Stimulated activated CD8-positive, alpha-beta memory T cell treated with anti-CD3 and anti-CD28 coated beads, Interleukin-12 subunit alpha, Interleukin-12 subunit beta, amount 100 ng/mL, for 4 hours (primary cell): ENCODE results near the gene LSAMP.

Experiments used
- DNase-seq: peaks from one replicate; pipeline ENCODE4 v3.0.0-alpha.2; 2020; ENCODE audit warnings: low read depth

The LSAMP gene

DNA sequence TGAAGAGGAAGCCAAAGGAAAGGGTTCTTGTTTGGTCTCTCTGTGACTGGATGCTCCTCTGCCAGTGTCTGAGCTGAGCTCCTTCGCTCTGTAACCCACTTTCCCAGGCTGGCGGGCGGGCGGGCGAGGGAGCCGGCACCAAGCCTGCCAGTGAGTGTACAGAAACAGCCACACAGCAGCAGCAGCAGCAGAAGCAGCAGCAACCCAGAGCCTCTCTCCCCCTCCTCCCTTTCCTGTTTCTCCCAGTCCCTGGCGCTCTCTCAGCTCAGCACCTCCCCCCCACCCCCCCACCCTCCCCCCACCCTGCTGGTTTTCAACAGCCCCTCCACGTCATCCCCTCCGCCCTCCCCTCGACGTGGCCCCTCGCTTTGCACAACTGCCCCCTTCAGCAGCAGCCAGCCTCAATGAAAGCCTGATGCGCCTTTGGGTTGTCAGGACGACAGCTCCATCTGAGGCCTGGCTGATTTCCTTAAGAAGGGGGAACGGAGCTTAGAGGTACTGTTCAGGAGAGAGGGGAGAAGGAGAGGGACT lies at the start of gene LSAMP:
LSAMP (minus strand) TSS at position 177 of the 531 bp plus-strand sequence.
- no peak for DNase-seq

DNA sequence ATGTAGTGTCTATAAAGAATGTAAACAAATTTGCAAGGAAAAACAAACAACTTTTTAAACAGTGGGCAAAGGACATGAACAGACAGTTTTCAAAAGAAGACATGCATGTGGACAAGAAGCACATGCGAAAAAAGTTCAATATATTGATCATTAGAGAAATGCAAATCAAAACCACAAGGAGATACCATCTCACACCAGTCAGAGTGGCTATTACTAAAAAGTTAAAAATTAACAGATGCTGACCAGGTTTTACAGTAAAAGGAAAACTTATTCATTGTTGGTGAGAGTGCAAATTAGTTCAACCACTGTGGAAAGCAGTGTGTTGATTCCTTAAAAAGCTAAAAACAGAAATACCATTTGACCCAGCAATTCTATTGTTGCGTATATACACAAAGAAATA lies 47.1 kb upstream of the LSAMP start:
- DNase-seq: no peak

DNA sequence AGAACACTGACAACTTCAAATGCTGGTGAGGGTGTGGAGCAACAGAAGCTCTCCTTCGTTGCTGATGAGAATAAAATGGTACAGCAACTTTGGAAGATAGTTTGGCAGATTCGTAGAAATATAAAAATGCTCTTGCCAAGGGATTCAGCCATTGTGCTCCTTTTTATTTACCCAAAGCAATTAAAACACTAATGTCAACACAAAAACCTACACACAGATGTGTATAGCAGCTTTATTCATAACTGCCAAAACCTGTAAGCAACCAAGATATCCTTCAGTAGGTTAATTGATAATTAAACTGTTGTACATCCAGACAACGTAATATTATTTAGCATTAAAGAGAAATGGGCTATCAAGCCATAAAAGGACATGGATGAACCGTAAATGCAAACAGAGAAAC lies 37.8 kb upstream of the LSAMP start:
- DNase-seq: no peak

DNA sequence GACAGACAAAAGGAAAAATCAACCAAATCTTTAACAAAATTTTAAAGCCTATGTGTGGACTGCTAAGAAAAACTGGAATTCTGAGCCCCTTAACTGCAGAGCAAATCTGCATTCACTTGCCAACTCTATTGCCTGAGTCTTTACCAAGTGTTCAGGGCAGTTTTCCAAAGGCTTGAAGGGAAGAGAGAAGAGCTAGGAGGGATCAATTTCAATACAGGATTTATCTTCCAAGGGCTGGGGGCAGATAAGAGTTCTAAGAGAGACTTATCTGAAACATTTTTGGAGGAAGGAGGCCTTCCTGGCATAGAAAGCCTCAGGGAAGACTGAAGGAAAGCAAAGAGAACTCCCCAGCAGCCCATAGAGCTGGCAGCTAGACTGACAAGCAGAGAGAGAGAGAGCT lies 31.4 kb upstream of the LSAMP start:
- DNase-seq: no peak

DNA sequence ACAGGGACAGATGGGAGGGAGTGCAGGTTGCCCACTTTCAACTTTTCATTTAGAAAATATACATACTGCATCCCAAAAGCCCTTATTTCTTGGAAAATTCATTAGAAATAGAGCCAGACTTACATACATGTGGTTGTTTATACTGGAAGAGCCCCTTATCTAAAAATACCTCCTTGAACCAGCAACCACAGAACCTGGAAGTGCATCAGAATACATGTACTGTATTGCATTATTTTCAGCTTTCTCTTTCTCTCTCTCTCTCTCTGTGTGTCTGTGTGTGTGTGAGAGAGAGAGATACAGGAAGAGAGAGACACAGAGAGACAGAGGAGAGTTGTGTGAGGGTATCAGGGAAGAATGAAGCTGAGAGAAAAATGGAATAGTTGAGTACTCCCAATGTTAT lies 29.5 kb upstream of the LSAMP start:
- no peak for DNase-seq

DNA sequence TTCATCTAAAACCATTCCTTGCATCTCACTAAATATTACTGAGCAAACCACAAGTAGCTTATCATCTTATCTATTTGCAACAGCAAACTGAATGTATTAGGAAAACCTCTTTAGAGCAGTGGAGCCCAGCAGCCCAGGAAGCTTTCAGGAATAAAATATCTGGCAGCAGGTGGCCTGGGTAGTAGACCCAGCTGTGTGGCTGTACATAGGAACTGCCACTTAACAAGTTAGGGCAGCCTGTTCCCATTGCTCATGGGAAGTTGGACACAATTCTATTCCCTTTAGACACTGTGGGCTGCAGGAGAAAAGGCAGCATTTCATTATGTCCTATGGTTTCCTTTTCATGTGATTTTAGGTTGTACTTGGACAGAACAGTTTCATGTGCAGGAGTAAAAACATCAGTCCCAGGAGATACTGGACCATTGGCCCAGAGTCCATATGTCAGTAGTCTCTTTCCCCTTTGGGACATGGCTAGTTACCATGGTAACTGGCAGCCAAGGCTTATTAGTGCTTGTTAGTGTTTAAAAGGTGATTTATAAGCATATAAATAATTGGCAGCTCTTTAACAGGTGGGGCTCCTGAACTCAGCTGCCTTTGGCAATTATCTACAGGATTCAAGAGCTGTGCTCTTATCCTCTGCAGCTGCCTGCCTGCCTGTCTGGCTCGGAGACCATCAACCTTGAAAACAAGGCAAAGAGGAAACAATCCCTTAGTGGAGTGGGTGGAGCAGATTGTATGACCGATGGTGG lies 28.9 kb upstream of the LSAMP start:
- no peak for DNase-seq

DNA sequence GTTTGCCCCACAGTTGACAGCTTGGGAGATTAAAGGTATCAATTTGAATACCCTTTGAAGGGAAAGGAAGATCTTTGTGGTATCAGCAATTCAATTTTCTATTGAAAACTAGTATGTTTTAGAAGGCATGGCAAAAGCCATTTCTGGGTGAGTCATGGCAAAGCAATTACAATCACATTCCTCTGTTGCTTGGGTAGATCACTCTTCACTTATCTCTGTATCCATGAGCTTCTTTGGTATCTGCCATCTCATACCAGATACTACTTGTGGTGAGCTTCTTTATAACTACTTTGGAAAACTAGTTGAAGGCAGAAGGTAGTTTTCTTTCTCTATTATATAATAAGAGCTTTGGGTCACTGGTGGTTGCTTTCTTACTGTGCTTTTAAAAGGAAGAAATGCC lies 28.3 kb upstream of the LSAMP start:
- DNase-seq: no peak

DNA sequence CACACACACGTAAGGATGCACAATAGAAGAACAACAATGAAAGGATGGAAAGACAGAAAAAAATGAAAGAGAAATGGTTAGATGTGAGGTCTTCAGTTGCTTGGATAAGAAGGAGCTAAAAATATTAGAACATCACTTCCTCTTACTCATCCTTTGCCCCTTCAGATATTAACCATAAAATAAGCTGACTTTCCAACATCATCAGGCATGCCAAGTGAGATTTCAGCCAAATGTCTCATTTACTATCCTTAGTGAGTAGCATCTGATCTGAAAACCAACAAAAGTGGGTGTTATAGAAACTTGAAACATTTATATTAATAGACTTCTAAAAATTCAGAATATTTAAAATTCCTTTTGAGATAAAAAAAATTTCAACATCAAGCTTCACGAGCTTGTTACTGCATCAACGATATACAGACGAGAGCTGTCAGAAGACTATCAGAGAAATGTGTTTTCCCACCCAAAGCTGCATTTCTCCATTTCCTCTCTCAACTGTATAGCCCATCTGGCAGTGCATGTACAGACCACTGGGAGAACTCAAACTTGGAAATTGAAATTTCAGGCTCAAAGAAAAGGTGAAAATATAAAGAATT lies 25.4 kb upstream of the LSAMP start:
- DNase-seq: no peak

DNA sequence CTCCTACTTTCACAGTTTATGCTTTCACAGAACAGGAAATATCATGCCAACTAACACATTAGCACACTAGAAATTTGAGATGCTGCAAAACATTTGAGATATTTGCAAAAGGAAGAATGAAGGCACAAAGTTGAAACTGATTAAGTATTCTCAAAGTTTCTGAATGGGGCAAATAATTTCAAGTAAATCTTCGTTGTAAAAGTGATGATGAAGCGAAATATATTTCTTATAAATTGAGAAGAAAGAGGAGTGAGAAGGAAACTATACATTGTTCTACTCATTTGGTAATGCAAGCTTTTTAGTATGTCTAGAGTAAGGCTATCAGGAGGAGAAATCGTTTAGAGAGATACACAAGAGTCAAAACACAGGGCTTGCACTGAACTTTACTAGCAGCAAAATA lies 24.3 kb upstream of the LSAMP start:
- DNase-seq: no peak

DNA sequence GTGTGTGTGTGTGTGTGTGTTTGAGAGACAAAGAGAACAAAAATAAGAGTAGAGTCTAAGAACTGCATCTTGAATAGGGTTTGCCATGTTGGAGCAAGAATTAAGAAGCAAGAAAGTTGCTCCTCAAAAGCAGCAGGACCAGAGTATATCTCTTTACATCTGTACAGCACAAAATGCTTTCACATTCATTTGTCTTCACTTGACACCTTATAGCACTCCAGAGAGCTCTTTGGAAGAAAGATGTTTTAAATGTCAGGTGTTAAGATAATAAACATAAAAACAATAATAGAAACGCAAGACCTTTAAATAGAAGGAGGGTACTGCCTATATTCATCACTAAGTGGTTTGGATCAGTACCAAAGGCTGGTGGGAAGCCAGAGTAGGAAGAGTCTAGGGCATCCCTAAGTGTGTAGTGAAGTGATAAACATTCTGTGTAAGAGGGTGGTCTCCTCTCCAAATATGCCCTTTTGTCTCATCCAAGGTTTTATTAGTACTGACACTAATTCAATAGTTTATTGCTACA lies 19.1 kb upstream of the LSAMP start:
- DNase-seq: no peak

DNA sequence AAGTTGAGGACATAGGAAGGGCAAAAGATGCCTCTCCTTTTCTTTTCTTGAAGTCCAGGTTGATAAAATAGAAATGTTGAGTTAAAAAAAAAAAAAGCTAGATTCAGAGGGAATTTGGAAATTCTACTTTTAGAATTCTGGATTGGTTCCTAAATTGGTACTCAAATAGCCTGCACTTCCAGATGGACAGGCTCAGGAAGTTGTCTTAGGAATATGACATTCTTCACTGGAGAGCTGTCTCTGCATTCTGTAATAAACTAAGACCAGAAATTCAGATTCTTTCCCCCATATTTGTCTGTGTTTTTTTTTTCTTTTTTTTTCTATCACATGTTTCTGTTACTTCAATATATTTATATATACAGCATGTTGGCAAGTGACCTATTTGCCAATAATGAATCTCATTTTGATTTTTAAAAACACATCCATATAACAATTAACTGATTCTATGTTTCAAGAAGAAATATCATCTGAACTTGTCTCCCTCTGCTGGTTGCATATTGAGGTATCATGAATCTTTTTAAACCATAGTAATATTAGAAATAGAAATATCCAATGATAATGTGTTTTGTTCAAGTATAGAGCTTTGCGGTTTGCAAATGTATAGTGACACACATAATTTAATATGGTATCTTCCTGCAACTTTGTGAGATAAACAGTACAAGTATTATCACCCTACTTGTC lies 8.5 kb upstream of the LSAMP start:
- no peak for DNase-seq

DNA sequence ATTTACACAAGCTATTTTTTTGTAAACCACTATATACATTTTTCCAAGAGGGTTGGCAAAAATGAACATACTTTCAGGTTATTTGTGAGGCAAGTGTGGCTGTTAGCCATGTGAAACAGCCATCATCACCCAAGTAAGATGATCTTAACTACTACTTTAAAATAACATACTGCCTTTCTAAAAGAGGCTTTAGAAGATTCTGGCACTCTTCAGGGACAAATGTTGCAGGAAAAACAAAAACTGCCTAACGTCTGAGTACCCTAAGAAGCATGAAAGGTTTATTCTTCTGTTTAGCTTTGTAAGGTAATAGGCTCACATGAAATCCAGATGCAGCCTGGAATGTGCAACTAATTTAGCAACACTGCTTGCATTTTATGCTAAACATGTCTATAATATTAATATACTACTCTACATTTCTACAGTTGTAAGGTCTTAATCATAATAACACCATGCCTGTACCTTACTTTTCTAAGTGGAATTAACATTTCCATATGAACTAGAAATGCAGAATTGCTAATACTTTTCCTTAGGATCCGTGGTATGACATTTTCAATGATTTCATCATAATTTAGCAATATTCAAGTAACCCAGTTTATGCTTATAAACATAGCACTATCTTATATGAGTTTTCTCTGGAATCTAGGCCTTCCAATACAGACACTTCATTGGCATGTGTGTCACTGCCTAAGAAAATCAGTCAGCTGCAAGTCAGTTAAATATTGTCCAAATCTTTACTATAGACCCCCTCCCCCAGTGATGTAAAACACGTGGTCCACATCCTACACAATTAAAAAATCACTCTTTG lies 4.5 kb upstream of the LSAMP start:
- DNase-seq: no peak

DNA sequence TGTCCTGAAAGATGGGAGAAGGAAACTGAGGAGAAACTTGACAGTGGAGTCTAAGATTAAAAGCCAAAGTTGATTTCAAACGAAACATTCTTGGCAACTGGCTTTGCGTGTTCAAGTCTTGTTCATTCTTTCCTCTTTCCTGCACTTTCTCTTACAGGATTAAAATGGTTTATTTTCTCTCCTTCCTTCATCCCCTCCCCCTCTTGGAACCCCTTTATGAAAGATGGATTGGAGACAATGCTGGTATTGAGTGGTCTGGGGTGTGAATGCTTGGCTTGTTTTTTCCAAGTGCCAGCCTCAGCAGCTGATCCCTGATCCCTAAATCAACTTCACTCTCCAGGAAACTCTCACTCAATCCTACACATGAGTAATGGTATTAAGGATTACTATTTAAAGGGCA lies 703 bp upstream of the LSAMP start:
- no peak for DNase-seq

DNA sequence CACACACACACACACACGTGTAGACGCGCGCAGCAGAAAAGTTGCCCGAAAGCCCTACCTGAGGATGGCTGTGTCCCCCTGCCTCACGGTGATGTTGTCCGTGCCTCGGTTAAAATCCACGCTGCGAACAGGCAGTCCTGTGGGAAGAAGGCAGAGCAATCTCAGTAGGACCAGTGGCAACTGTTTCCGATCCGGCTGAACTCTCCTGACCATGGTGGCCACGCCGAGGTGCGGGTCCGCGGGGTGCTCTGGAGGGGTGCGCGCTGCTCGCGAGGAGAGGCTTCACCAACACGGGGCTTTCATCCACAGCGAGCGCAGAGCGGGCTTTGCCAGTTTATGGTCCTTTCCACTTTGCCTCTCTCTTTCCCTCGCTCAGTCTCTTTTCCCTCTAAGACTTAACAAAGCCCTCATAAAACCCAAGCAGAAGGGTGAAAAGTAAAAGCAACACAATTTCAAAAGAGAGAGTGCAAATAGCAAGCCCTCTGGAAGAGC lies 422 bp downstream of the LSAMP start:
- no peak for DNase-seq

DNA sequence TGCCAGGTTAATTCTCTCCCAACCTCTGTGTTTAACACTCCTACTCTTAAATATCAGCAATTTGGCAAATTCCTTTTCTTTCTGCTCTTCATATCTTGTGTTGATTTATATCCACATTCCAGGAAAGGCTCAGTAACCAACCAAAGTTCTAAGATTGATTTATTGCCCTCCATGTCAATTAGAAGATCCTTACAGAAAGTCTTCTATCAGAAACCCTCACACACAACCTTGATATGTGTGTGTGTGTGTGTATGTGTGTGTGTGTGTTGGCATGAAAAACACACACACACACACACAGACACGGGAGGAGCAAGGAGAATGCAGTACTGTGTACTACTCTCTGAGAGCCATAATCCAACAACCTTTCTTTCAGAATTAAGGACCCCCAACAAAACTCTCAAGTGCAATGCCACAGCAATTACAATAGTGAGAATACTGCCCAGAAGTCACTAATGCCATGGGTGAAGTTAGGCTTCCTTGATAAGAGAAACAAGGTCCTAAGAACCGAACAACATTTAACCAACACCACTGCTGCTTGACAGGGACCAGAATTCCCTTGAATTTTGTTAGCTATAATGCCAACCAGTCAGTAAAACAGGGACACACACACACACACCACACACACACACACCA lies 1.1 kb downstream of the LSAMP start:
- DNase-seq: no peak

DNA sequence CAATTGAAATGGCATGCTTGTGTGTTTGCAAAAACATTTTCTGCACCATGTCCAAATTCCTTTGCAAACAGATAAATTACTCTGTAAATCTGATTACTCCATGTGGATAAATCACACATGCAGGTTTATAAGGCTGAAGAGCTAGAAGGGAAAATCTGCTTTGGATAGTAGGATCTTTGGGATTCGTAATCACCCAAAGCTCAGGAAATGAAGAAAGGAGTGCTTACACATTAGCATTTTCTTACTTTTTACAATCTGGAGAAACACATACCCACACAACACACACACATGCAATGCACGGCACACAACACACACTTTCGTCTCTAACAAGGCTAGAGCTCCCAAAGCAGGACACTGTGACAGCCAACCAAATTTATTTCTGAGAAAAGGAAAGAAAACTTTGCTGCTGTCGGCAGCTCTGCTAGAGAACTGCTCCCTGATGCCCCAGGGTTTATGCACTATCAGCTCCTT lies 2.1 kb downstream of the LSAMP start:
- DNase-seq: no peak

DNA sequence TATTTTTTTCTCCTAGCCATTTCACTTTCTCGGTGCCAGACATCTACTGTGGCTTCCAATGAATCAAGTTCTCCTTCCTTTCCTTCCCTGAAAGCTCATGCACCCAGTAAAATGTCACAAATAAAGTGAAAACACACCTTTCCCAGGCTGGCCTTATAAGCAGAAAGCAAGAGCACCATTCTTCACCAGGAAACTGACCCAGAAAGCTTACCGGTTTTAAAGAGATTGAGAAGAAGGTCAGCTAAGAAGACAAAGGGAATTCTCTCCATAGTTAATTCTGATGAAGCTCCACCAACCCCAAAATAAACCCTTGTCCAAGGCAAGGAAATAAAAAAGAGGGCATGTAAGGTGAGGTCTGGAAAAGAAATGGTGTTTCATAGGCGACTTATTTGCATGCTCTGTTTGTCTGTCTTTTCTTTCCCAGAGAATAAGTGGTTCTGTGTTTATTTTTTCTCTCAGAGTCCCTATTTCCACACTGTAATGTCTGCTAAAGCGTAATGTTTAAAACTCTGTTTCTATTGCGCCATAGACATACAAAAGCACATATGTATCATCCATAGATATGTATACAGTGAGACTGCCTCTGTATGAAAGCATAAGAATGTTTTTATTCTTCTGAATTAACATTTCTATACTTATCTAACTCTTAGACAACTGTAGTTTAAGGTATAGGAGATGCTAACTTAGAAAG lies 2.8 kb downstream of the LSAMP start:
- DNase-seq: no peak

DNA sequence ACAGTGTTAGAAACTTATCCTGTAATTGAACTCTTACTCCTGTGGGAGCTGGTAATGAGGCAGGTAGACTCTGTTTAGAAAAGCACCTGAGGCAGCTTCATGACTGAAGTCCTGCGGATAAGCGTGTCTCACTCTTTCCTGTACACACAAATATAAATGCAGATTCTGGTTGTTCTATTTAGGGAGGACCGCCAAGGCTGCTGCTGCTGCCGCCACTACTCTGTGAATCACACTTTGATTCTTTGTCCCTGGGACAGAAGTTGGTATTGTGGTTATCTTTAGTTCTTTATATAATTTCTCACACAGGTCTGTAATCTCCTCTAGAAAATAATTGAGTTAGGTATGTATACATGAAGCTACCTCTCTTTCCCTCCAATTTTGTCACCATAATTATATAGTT lies 3.6 kb downstream of the LSAMP start:
- DNase-seq: no peak

DNA sequence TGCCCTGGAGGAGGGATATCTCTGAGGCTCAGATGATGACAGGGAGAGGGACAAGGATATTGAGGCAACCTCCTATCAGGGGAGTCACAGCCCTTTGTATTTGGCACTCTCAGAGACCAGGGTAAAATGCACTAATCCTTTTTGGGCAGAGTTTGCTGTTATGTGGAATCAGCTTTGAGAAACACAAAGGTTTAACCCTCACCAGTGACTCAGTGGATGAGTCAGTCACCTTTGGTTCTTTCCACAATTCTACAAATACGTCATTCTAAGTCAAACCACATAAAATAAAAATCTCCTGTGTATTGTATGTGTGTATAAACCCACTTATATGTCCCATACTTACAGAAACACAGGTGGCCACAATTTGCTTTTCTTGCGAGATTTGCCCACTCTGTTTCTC lies 5.1 kb downstream of the LSAMP start:
- DNase-seq: no peak

DNA sequence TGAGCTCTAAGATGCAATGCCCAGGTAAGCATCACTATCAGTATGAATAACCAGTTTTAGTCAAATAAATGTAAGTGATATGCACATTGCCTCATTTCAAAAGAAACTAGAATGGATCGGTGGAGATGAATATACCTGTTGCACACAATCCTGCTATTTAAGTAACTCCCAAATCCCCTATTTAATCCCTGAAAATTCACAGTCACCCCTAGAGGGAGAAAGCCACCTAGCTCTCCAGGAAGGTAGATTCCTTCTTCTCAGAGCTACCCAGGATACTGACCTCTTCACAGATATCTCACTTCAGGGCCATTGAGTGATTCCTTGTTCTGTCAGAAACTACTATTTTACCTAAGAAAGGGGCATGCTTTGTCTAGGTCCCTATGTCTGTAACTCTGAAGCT lies 11.7 kb downstream of the LSAMP start:
- DNase-seq: no peak

DNA sequence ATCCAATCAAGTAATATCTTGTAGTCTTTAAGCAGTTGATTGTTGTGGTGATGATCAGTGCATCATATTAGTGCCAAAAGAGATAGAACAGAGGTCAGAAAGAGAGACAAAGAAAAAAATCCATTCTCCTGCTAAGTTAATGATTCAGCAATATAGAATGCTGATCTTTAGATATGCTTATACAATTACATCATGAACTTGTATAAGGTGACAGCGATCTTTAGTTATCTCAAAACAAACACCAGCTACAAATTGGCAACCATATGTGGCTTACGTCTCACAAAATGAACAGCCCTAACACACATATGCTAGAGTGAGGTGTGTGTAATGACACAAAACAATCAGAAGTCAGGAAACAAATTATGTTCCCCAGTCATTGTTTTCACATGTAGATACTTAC lies 12.5 kb downstream of the LSAMP start:
- DNase-seq: no peak
